Bronchus fibroblast of lung (primary cell): ENCODE results near the gene PKIG. TPM values are rescaled to one million over a fixed set of nuclear protein-coding genes. Genes with fewer than 3 reads are reported as not detected.

Source experiments
- total RNA-seq: library from RNA; depleted of rRNA; stranded (reverse); fragments of >200 nt; gene quantifications from 2 replicates; pipeline ENCODE4 v1.2.3, GENCODE V29; 2015

Gene PKIG
- total RNA-seq = 70.6 and 81.5 TPM in 2 replicates

GRCh38 chr20:44582311-44583025 is at the start of gene PKIG:
TSS of gene PKIG (plus strand) at chr20:44582579. CDS start at chr20:44614557, 31,978 bp downstream.

GRCh38 chr20:44651684-44652423 is 69.5 kb downstream of the PKIG start, which contains the start of gene ADA:
TSS of gene ADA (minus strand) at chr20:44651699. CDS start at chr20:44651607, 92 bp downstream.

Other genes starting within 250 kb of the PKIG start
- not detected in 2 replicates for gene R3HDML, start 245.5 kb upstream of the PKIG start, total RNA-seq
- not detected in 2 replicates for gene HNF4A, start 226.9 kb upstream of the PKIG start, total RNA-seq
- gene TTPAL, start 106.7 kb upstream of the PKIG start, total RNA-seq = 15.5 and 18.5 TPM in 2 replicates
- 77.3 and 87.3 TPM in 2 replicates for gene SERINC3, start 60.5 kb upstream of the PKIG start, total RNA-seq
- 8.9 and 9.1 TPM in 2 replicates for gene ADA, start 69.1 kb downstream of the PKIG start, total RNA-seq
- 1.6 and 3.4 TPM in 2 replicates for gene CCN5, start 132.8 kb downstream of the PKIG start, total RNA-seq
- not detected in 2 replicates for gene KCNK15, start 163.3 kb downstream of the PKIG start, total RNA-seq
- gene RIMS4, start 228.0 kb downstream of the PKIG start, total RNA-seq = not detected in 2 replicates